SK-N-SH (cell line): ENCODE data around the gene RGS9BP.

ENCODE experiments used
- CHD2 ChIP-seq: fragments of 150-350 bp; IDR thresholded peaks from 2 replicates; pipeline ENCODE4 v1.6.1; 2018; ENCODE audit warnings: low read length; ENCODE audit not compliant: partially characterized antibody
- ELF1 ChIP-seq: IDR thresholded peaks from 2 replicates; pipeline ENCODE4 v1.4.0; 2012
- EP300 ChIP-seq, 2 experiments: IDR thresholded peaks; 2 replicates each; pipeline versions ENCODE4 v1.4.0 to v1.6.1; 2012; ENCODE audit warnings: borderline replicate concordance in 1 of 2, low read depth in 1 of 2, low read length in 1 of 2
- EZH2phosphoT487 ChIP-seq: fragments of 200-600 bp; sonication (generic); IDR thresholded peaks from 2 replicates; pipeline ENCODE4 v1.6.1; 2017; ENCODE audit warnings: low read depth, mixed run types, mild to moderate bottlenecking, antibody characterized with exemption, moderate library complexity, borderline replicate concordance
- FOSL2 ChIP-seq: IDR thresholded peaks from 2 replicates; pipeline ENCODE4 v1.4.0; 2012; ENCODE audit warnings: low read depth, mild to moderate bottlenecking, moderate library complexity, borderline replicate concordance
- GABPA ChIP-seq: IDR thresholded peaks from 2 replicates; pipeline ENCODE4 v1.4.0; 2012; ENCODE audit warnings: low read depth, mild to moderate bottlenecking
- JUND ChIP-seq: IDR thresholded peaks from 2 replicates; pipeline ENCODE4 v1.4.0; 2012
- POLR2AphosphoS5 ChIP-seq: IDR thresholded peaks from 2 replicates; pipeline ENCODE4 v1.6.1; 2012; ENCODE audit warnings: low read depth, low read length
- RAD21 ChIP-seq: IDR thresholded peaks from 2 replicates; pipeline ENCODE4 v1.6.1; 2012; ENCODE audit warnings: mild to moderate bottlenecking, low read length
- RCOR1 ChIP-seq: fragments of 150-350 bp; IDR thresholded peaks from 2 replicates; pipeline ENCODE4 v1.6.1; 2017; ENCODE audit warnings: antibody characterized with exemption, low read length
- TEAD4 ChIP-seq: IDR thresholded peaks from 2 replicates; pipeline ENCODE4 v1.4.0; 2012; ENCODE audit warnings: mild to moderate bottlenecking, borderline replicate concordance; ENCODE audit not compliant: insufficient read depth
- TF ChIP-seq, protein P1 (sequence below): fragments of 200-600 bp; sonication (generic); IDR thresholded peaks from 2 replicates; pipeline ENCODE4 v1.6.1; 2017; ENCODE audit warnings: antibody characterized with exemption, mild to moderate bottlenecking, moderate library complexity
- TF ChIP-seq, protein P2 (sequence below): IDR thresholded peaks from 2 replicates; pipeline ENCODE4 v1.6.1; 2012; ENCODE audit warnings: mild to moderate bottlenecking, low read depth, low read length, moderate library complexity

DNA sequence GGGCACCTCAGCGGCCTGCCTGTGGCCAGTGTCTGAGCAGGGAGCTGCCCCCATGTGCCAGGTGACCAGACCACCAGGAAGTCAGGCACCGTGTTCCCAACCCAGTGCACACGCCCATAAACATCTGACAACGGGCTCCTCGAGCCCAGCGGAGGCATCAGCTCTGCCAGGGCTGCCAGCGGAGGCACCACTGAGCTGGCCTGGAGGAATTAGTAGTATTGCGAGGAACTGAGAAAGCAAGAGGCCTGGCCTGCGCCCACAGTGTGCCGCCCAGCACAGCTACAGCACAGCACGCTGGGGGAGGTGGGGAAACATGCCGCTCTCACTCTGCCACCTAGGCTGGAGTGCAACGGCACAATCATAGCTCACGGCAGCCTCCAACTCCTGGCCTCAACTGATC is 45.3 kb upstream of the RGS9BP start:
- TF ChIP-seq RAD21 (no peak), RCOR1 (no peak), JUND (no peak), ELF1 (no peak), TEAD4 (no peak), POLR2AphosphoS5 (no peak), EP300 (IDR thresholded peaks at IDR 0.05; ENCODE audit: borderline replicate concordance in 1 of 2, low read depth in 1 of 2, low read length in 1 of 2) (no peak), GABPA (no peak), FOSL2 (no peak), EZH2phosphoT487 (no peak), CHD2 (no peak)
- TF ChIP-seq, protein P1, sequence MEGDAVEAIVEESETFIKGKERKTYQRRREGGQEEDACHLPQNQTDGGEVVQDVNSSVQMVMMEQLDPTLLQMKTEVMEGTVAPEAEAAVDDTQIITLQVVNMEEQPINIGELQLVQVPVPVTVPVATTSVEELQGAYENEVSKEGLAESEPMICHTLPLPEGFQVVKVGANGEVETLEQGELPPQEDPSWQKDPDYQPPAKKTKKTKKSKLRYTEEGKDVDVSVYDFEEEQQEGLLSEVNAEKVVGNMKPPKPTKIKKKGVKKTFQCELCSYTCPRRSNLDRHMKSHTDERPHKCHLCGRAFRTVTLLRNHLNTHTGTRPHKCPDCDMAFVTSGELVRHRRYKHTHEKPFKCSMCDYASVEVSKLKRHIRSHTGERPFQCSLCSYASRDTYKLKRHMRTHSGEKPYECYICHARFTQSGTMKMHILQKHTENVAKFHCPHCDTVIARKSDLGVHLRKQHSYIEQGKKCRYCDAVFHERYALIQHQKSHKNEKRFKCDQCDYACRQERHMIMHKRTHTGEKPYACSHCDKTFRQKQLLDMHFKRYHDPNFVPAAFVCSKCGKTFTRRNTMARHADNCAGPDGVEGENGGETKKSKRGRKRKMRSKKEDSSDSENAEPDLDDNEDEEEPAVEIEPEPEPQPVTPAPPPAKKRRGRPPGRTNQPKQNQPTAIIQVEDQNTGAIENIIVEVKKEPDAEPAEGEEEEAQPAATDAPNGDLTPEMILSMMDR, result no peak
- TF ChIP-seq, protein P2, sequence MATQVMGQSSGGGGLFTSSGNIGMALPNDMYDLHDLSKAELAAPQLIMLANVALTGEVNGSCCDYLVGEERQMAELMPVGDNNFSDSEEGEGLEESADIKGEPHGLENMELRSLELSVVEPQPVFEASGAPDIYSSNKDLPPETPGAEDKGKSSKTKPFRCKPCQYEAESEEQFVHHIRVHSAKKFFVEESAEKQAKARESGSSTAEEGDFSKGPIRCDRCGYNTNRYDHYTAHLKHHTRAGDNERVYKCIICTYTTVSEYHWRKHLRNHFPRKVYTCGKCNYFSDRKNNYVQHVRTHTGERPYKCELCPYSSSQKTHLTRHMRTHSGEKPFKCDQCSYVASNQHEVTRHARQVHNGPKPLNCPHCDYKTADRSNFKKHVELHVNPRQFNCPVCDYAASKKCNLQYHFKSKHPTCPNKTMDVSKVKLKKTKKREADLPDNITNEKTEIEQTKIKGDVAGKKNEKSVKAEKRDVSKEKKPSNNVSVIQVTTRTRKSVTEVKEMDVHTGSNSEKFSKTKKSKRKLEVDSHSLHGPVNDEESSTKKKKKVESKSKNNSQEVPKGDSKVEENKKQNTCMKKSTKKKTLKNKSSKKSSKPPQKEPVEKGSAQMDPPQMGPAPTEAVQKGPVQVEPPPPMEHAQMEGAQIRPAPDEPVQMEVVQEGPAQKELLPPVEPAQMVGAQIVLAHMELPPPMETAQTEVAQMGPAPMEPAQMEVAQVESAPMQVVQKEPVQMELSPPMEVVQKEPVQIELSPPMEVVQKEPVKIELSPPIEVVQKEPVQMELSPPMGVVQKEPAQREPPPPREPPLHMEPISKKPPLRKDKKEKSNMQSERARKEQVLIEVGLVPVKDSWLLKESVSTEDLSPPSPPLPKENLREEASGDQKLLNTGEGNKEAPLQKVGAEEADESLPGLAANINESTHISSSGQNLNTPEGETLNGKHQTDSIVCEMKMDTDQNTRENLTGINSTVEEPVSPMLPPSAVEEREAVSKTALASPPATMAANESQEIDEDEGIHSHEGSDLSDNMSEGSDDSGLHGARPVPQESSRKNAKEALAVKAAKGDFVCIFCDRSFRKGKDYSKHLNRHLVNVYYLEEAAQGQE, result no peak
